ENCODE measurements around the gene CHD9. TPM values are rescaled to one million over a fixed set of nuclear protein-coding genes. Genes with fewer than 3 reads are reported as not detected.

The CHD9 gene
- total RNA-seq, 1 donor from 2014 or later, result 119 TPM

GRCh38 chr16:53135329-53135728, 80.5 kb downstream of the CHD9 start:
- H3K4me3 Mint-ChIP-seq, result no peak overlapping the region
- no peaks in the 10 kb centered on the region for H3K9me3 Mint-ChIP-seq
- peak overlapping the region; percentile 5 for H3K27ac Mint-ChIP-seq
- H3K36me3 Mint-ChIP-seq, result no peaks in the 10 kb centered on the region
- peaks cover 36% of the 10 kb centered on the region for H3K4me1 Mint-ChIP-seq
- DNase-seq (ENCODE audit: low spot score in 2 of 2, unreplicated experiment in 2 of 2), result no peak
- no peaks in the 10 kb centered on the region for H3K27me3 Mint-ChIP-seq (ENCODE audit: low read depth)
- no peak for TF ChIP-seq CTCF (IDR thresholded peaks at IDR 0.05; ENCODE audit: unreplicated experiment)

GRCh38 chr16:53142823-53143568, 88.2 kb downstream of the CHD9 start:
- TF ChIP-seq CTCF (IDR thresholded peaks at IDR 0.05; ENCODE audit: unreplicated experiment), result no peak
- H3K36me3 Mint-ChIP-seq, result peaks cover 5% of the 10 kb centered on the region
- H3K4me1 Mint-ChIP-seq, result peaks cover 9% of the 10 kb centered on the region
- no peak for DNase-seq (ENCODE audit: low spot score in 2 of 2, unreplicated experiment in 2 of 2)
- no peak overlapping the region for H3K27ac Mint-ChIP-seq
- H3K9me3 Mint-ChIP-seq, result no peaks in the 10 kb centered on the region
- H3K4me3 Mint-ChIP-seq, result no peak overlapping the region
- H3K27me3 Mint-ChIP-seq (ENCODE audit: low read depth), result no peaks in the 10 kb centered on the region

- no peak overlapping the region for H3K27ac Mint-ChIP-seq
- no peaks in the 10 kb centered on the region for H3K4me1 Mint-ChIP-seq
Measured at GRCh38 chr16:53147500-53148065, 92.8 kb downstream of the CHD9 start.

GRCh38 chr16:53150769-53151168, 96.0 kb downstream of the CHD9 start:
- Mint-ChIP-seq H3K36me3 (peaks cover 17% of the 10 kb centered on the region), H3K4me3 (no peak overlapping the region), H3K4me1 (no peaks in the 10 kb centered on the region), H3K9me3 (peaks cover 14% of the 10 kb centered on the region), H3K27me3 (ENCODE audit: low read depth) (no peaks in the 10 kb centered on the region), H3K27ac (no peak overlapping the region)
- TF ChIP-seq CTCF (IDR thresholded peaks at IDR 0.05; ENCODE audit: unreplicated experiment), result no peak
- DNase-seq (ENCODE audit: low spot score in 2 of 2, unreplicated experiment in 2 of 2), result no peak

More at GRCh38 chr16:53147500-53148065, 92.8 kb downstream of the CHD9 start:
- TF ChIP-seq CTCF (IDR thresholded peaks at IDR 0.05; ENCODE audit: unreplicated experiment), result no peak
- Mint-ChIP-seq H3K27me3 (ENCODE audit: low read depth) (no peaks in the 10 kb centered on the region), H3K9me3 (peaks cover 14% of the 10 kb centered on the region), H3K36me3 (peaks cover 19% of the 10 kb centered on the region), H3K4me3 (no peak overlapping the region)
- DNase-seq (ENCODE audit: low spot score in 2 of 2, unreplicated experiment in 2 of 2), result no peak

- H3K9me3 Mint-ChIP-seq, result peaks cover 14% of the 10 kb centered on the region
- DNase-seq (ENCODE audit: low spot score in 2 of 2, unreplicated experiment in 2 of 2), result no peak
- H3K27ac Mint-ChIP-seq, result no peak overlapping the region
- H3K4me1 Mint-ChIP-seq, result no peaks in the 10 kb centered on the region
- H3K4me3 Mint-ChIP-seq, result no peak overlapping the region
- peaks cover 28% of the 10 kb centered on the region for H3K36me3 Mint-ChIP-seq
- TF ChIP-seq CTCF (IDR thresholded peaks at IDR 0.05; ENCODE audit: unreplicated experiment), result no peak
- H3K27me3 Mint-ChIP-seq (ENCODE audit: low read depth), result no peaks in the 10 kb centered on the region
Measured at GRCh38 chr16:53152329-53152728, 97.5 kb downstream of the CHD9 start.

All from mesothelial cell of epicardium (in vitro differentiated cells).